ENCODE results near the gene PARM1. TPM values are rescaled to one million over a fixed set of nuclear protein-coding genes. Genes with fewer than 3 reads are reported as not detected.

Gene PARM1
- total and polyA plus RNA-seq, 2 donors (not counting 1 experiment from before 2014, with no cell fraction given), result 7.8 to 10.4 TPM

DNA sequence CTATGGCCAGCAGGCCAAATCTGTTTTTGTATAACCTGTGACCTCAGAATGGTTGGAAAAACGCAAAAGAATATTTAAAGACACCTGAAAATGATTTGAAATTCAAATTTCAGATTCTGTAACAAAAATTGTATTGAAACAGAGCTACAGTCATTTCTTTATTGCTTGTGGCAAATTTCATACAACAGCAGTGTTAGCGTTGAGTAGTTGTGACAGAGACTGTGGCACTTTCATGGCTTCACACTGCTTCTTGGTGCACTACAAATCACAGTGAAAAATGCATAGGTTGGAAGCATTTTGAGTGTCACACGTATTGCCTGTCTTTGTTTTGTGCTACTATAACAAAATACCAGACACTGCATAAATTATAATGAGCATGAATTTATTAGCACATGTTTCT lies 12.2 kb upstream of the PARM1 start:
- Mint-ChIP-seq H3K4me3 (no peak overlapping the region), H3K27ac (no peak overlapping the region), H3K9me3 (ENCODE audit: insufficient read depth) (no peaks in the 10 kb centered on the region), H3K4me1 (peaks cover 20% of the 10 kb centered on the region), H3K27me3 (peaks cover 3% of the 10 kb centered on the region)
- Histone ChIP-seq H3K27ac (ENCODE audit: low read length in 2 of 2) (no peak overlapping the region), H3K4me2 (replicated peaks; ENCODE audit: low read depth, low read length, poor library complexity, severe bottlenecking) (peak overlapping the region; percentile 57), H2AFZ (ENCODE audit: insufficient read depth, low read depth, low read length, poor library complexity, severe bottlenecking) (no peak overlapping the region), H3K36me3 (replicated peaks in 1 of 2; ENCODE audit: control extremely low read depth in 1 of 2, control insufficient read depth in 1 of 2, extremely low read depth in 1 of 2, insufficient read depth in 2 of 2, low read length in 1 of 2) (no peaks in the 10 kb centered on the region), H3K4me1 (ENCODE audit: control insufficient read depth in 2 of 2, insufficient read depth in 2 of 2, low read length in 2 of 2) (peaks cover 8 to 14% of the 10 kb centered on the region in 2 donors), H3K4me3 (ENCODE audit: control extremely low read depth in 1 of 5, extremely low read depth in 1 of 5, insufficient read depth in 1 of 5, low read depth in 2 of 5, low read length in 4 of 5) (no peak overlapping the region), H3K9me3 (ENCODE audit: control extremely low read depth in 1 of 3, control insufficient read depth in 2 of 3, insufficient read depth in 1 of 3, low read length in 2 of 3) (peaks cover 0 to 6% (median 0%) of the 10 kb centered on the region in 3 donors), H3K9ac (ENCODE audit: low read length) (no peak overlapping the region), H3K79me2 (ENCODE audit: control insufficient read depth, insufficient read depth, low read length) (no peaks in the 10 kb centered on the region), H4K20me1 (ENCODE audit: control insufficient read depth, insufficient read depth, low read length, poor library complexity, severe bottlenecking) (no peaks in the 10 kb centered on the region), H3K27me3 (replicated peaks in 1 of 4; ENCODE audit: control extremely low read depth in 1 of 4, control insufficient read depth in 3 of 4, insufficient read depth in 4 of 4, low read length in 3 of 4) (no peaks in the 10 kb centered on the region)
- intact Hi-C loops (cut with micrococcal nuclease), result no loop called here
- ChIA-PET CTCF (interaction anchor here (1.4 kb wide), 1 partner anchor 46 kb away, joined by 6 read pairs; no protein-coding TSS in a partner anchor), POLR2A (no interaction called here)
- 60% methylated on average over 1 of the region's 3 CpGs for WGBS (ENCODE audit: insufficient coverage)
- DNase-seq (no peak), ATAC-seq (ENCODE audit: low read depth) (no peak)
- no peak for TF ChIP-seq EZH2 (IDR thresholded peaks at IDR 0.05; ENCODE audit: borderline replicate concordance, insufficient read depth, low read depth, low read length, poor library complexity, severe bottlenecking)
- TF ChIP-seq, protein P1, sequence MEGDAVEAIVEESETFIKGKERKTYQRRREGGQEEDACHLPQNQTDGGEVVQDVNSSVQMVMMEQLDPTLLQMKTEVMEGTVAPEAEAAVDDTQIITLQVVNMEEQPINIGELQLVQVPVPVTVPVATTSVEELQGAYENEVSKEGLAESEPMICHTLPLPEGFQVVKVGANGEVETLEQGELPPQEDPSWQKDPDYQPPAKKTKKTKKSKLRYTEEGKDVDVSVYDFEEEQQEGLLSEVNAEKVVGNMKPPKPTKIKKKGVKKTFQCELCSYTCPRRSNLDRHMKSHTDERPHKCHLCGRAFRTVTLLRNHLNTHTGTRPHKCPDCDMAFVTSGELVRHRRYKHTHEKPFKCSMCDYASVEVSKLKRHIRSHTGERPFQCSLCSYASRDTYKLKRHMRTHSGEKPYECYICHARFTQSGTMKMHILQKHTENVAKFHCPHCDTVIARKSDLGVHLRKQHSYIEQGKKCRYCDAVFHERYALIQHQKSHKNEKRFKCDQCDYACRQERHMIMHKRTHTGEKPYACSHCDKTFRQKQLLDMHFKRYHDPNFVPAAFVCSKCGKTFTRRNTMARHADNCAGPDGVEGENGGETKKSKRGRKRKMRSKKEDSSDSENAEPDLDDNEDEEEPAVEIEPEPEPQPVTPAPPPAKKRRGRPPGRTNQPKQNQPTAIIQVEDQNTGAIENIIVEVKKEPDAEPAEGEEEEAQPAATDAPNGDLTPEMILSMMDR (IDR thresholded peaks at IDR 0.05), result no peak

GRCh38 chr4:74921490-74921889 lies 11.4 kb upstream of the PARM1 start:
- TF ChIP-seq, protein P1 (IDR thresholded peaks at IDR 0.05), result no peak
- no peak for TF ChIP-seq EZH2 (IDR thresholded peaks at IDR 0.05; ENCODE audit: borderline replicate concordance, insufficient read depth, low read depth, low read length, poor library complexity, severe bottlenecking)
- Histone ChIP-seq H3K36me3 (replicated peaks in 1 of 2; ENCODE audit: control extremely low read depth in 1 of 2, control insufficient read depth in 1 of 2, extremely low read depth in 1 of 2, insufficient read depth in 2 of 2, low read length in 1 of 2) (no peaks in the 10 kb centered on the region), H3K4me1 (ENCODE audit: control insufficient read depth in 2 of 2, insufficient read depth in 2 of 2, low read length in 2 of 2) (peaks cover 8 to 14% of the 10 kb centered on the region in 2 donors), H3K9me3 (ENCODE audit: control extremely low read depth in 1 of 3, control insufficient read depth in 2 of 3, insufficient read depth in 1 of 3, low read length in 2 of 3) (no peaks in the 10 kb centered on the region), H3K27me3 (replicated peaks in 1 of 4; ENCODE audit: control extremely low read depth in 1 of 4, control insufficient read depth in 3 of 4, insufficient read depth in 4 of 4, low read length in 3 of 4) (no peaks in the 10 kb centered on the region), H3K4me2 (replicated peaks; ENCODE audit: low read depth, low read length, poor library complexity, severe bottlenecking) (no peak overlapping the region), H3K79me2 (ENCODE audit: control insufficient read depth, insufficient read depth, low read length) (no peaks in the 10 kb centered on the region), H3K4me3 (ENCODE audit: control extremely low read depth in 1 of 5, extremely low read depth in 1 of 5, insufficient read depth in 1 of 5, low read depth in 2 of 5, low read length in 4 of 5) (no peak overlapping the region), H2AFZ (ENCODE audit: insufficient read depth, low read depth, low read length, poor library complexity, severe bottlenecking) (no peak overlapping the region), H4K20me1 (ENCODE audit: control insufficient read depth, insufficient read depth, low read length, poor library complexity, severe bottlenecking) (no peaks in the 10 kb centered on the region), H3K27ac (ENCODE audit: low read length in 2 of 2) (no peak overlapping the region), H3K9ac (ENCODE audit: low read length) (no peak overlapping the region)
- Mint-ChIP-seq H3K27me3 (peaks cover 3% of the 10 kb centered on the region), H3K27ac (no peak overlapping the region), H3K4me1 (peaks cover 20% of the 10 kb centered on the region), H3K4me3 (no peak overlapping the region), H3K9me3 (ENCODE audit: insufficient read depth) (no peaks in the 10 kb centered on the region)
- DNase-seq (no peak), ATAC-seq (ENCODE audit: low read depth) (no peak)
- POLR2A ChIA-PET, result no interaction called here
- intact Hi-C loops (cut with micrococcal nuclease), result no loop called here
- CTCF ChIA-PET, result no interaction called here
